Measurements from ENCODE around the gene POU2F2. TPM values are rescaled to one million over a fixed set of nuclear protein-coding genes. Genes with fewer than 3 reads are reported as not detected.
A peak's percentile ranks its signal among the peaks of the same experiment; 100 is the strongest.

The POU2F2 gene
- total RNA-seq, result 5.6 TPM

DNA sequence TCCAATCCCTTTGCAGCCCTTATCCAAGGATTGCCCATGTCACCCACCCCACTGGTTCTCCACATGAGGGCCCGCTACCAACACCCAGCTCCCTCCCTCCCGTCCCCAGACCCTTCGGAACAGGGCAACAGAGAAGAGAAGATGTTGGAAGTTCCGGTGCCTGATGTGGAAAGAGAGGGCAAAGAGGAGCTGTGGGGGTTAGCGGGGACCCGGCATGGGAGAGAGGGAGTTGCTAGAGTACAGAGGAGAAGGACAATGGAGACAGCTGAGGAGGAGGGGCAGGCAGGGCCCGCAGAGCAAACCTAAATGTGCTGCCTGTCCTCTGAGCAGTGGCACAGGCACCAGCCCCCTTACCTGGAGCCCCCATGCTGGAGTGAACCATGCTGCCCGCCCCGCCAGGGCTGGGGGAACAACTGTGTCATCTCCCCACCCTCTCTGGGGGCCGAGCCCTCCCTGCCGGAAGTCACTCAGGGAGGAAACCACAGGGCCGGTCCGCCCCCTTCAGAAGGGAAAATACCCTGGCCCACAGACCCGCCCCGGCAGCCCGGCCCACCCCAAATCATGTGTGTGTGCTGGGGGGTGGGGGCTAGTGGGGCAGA, at the start of gene POU2F2:
TSS of gene POU2F2 (minus strand) at position 417 of the 599 bp plus-strand sequence. CDS start at position 382, 35 bp downstream.
- peak; percentile 54 for ATAC-seq
- intact Hi-C loops (cut with DNase I), result loop anchor here (10.0 kb wide), 1 partner anchor 193 kb away; the partner anchor contains the start of gene MEGF8
- DNase-seq (ENCODE audit: low spot score), result peak; percentile 72

DNA sequence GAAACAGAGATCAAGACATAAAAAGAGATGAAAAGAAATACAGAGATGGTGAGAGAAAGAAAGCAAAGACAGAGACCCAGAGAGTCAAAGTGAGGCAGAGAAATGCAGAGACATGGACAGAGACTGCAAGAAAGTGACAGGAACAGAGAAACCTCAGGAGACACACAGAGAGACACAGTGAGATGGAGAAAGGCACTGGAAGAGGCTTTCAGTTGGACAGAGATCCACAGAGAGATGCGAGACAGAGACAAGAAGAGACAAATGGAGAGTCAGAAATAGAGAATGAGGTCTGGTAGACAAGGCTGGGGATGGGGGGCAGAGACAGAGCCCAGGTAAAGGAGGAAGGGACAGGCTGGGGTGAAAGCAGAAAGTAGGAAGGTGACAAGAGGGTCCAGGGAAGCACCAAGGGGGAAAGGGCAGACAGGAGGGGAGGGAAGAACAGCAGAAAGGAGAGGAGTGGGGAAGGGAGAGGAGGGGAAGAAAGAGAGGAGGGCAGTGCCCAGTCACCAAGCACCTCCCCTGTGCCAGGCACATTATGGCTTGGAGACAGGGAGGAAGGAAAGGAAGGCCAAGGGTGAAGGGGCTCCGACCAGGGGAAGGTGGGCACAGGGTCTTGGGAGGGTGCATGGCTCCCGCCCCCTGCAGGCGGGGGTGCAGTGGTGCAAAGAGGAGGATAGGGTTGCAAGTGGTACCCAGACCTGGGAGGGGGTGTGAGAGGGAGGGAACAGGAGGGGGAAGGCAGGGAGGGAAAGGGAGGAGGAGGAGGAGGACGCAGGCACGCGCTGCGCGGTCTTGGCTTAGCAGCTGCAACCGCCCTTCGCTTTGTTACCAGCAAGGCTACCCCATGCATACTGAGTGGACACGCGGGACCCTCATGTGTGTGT, 46.8 kb upstream of the POU2F2 start:
- DNase-seq (ENCODE audit: low spot score), result no peak
- intact Hi-C loops (cut with DNase I), result no loop called here
- ATAC-seq, result no peak

DNA sequence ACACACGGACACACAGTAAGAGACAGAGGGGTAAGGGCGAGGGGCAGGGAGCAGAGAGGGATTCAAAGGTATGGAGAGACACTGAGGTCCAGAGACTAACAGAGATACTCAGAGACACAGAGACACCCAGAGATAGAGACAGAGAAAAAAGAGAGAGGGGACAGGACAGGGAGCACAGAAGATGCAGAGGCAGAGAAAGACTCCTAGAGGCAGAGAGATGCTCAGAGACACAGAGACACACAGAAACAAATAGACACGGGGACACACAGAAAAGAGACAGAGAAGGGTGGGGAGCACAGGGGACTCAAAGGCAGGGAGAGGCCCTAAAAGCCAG, 45.4 kb upstream of the POU2F2 start:
- DNase-seq (ENCODE audit: low spot score) (no peak), ATAC-seq (no peak)

DNA sequence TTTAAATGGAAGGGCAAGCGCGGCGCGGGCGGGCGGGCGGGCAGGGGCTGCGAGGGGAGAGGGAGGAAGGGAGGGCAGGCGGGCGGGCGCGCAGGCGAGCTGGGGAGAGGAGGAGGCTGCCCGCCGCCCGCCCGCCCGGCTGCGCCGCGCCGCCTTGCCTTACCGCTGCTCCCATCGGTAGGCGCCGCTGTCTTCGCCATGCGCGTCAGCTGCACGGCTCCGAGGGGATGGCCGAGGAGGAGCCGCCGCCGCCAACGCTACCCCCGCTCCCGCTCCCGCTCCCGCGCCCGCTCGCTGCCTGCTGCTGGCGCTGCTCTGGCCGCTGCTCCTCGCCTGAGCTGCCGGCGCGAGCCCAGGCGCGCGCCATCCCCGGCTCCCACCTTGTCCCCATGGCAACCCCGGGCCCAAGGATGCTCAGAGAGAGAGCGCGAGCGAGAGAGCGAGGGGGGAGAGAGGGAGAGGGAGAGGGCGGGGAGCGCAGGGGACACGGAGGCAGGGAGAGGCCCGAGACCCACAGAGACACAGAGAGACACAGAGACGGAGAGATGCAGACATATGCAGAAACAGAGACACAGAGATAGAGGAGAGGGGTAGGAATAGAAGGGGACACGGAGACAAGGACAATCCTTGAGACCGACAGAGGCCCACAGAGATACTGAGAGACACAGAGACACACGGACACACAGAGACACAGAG, 44.9 kb upstream of the POU2F2 start:
- DNase-seq (ENCODE audit: low spot score), result peak; percentile 82
- intact Hi-C loops (cut with DNase I), result no loop called here
- ATAC-seq, result peak; percentile 91

More for the DNA sequence above, 45.4 kb upstream of the POU2F2 start:
- intact Hi-C loops (cut with DNase I), result no loop called here

DNA sequence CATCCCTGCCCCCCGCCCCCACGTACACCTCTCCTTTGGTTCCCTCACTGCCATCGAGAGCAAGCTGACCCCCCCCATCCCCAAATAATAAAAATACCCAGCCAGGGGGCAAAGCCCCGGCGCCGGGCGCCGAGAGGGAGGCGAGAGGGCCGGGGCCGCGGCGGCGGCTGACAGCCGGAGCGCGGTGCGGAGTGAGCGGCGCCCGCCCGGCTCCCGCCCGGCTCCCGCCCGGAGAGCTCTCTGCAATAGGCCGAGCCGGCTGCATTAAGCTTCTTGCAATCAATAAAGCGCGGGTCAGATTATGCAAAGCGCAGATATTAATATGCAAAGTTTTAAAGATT, 44.4 kb upstream of the POU2F2 start:
- ATAC-seq (no peak), DNase-seq (ENCODE audit: low spot score) (no peak)
- intact Hi-C loops (cut with DNase I), result no loop called here

DNA sequence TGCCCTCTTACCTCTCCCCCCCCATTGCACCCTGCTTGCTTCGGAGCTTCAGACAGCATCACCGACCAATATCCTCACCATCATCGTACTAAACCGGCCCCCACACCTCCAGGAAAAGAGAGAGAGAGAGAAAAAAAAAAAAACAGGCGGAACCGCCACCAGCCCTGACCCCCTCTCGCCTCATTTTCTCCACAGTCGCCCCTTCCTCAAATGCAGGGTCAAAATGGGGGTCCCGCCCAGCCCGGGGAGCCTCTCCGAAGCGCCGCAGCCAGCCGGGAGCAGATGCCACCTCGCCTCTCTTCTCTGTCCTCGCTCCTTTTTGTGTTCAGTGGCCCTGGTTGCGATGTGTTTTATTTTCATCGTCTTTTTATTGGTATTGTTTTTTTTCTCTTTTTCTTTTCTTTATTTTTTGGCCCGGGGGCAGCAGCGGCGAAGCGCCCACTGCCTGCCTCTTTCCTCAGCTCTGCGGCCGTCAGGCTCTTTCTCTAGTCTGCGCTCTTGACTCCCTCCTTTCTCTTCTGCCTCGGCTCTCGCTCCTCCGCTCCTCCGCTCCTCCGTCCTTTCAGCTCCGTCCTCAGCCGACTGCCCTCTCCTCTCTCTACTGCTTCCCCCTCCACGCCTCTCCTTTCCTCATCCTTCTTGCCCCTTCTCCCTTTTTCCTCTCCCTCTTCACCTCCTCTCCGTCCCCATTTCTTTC, 43.9 kb upstream of the POU2F2 start:
- intact Hi-C loops (cut with DNase I), result no loop called here
- DNase-seq (ENCODE audit: low spot score) (no peak), ATAC-seq (peak; percentile 68)

DNA sequence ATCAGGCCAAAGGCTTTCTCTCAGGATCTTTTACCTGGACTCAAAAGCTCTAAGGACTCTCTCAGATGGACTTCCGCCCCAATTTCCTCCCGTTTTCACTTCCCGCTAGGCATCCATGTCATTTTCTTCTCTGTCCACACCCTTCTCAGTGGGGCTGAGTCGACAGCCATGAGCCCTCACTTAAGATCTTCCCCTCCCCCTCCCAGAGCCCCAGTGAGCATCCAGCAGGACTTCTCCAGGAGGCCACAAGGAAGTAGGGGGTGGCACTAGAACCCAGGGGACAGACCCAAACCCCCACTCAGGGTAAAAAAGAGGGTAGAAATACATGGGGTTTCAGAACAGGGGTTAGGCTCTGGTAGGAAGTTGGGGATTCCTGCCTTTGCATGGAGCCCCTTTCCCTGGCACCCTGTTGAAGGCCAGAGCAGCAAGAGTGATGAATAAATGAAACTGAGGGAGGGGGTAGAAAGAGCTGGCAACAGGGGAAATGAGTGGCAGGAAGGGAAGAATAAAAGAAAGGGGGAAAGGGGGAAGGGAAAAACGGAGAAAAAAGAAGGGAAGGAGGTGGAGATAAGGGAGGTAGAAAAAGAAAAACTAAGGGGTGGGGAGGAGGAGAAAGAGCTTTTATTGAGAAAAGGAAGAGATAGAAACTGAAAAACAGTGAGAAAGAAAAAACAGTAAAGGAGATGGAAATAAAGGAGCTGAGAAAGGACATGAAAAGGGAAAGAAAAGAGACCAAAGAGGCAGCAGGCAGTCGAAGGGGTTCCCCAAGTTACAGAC, 42.9 kb upstream of the POU2F2 start:
- ATAC-seq, result no peak
- DNase-seq (ENCODE audit: low spot score), result no peak
- intact Hi-C loops (cut with DNase I), result no loop called here

DNA sequence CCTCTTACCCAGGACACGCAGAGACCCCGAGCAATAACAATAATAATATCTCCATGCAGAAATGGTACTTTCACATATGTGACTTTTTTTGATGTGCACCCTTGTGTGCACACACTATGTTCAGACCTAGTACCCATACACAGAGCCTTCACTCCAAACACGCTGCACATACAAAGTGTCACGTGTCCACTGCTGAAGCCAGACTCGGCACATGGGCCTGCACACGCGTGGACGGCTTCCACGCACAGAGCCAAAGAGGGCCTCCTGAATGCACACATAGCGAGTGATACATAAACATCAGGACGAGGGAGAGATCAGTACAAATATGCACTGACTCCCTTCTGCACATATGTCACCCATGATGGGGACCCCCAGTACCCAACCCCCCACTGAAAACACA, 41.9 kb upstream of the POU2F2 start:
- DNase-seq (ENCODE audit: low spot score) (no peak), ATAC-seq (no peak)
- intact Hi-C loops (cut with DNase I), result no loop called here

DNA sequence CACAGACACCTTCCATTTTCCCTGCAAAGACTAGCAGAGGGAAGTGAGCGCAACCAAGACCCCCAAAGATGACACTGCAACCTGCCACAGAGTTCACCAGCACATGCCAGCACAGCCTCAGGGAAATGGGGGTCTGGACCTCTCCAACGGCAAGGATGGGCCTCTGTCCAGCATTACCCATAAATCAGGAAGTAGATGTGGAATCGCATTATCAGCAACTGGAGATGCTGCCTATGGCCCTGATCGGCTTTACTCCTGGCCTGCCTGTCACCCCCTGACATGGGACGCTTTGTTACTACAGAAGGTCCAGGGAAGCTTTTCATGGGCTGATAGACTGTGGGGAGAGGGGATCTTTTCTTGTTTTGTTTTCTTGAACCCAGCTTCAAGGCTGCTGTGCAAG, 41.4 kb upstream of the POU2F2 start:
- ATAC-seq (no peak), DNase-seq (ENCODE audit: low spot score) (no peak)
- intact Hi-C loops (cut with DNase I), result no loop called here

DNA sequence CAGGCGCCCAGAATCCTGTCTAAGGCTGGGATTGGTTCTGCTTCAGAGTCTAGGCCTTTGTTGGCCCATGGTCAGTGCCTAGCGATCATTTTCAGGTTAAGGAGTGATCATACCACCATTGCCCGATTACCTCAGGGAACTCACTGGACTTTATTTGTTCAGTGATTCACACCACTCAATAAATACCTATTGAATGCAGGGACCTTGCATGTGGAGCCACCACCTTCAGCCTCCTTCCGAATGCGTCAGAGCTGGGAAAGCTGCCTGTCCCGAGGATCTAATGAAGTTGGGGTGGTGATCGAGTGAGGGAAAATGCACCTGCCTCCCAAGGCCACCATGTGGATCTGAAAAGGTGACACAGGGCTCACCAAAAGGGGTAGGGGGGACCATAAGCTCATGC, 40.0 kb upstream of the POU2F2 start:
- intact Hi-C loops (cut with DNase I), result no loop called here
- DNase-seq (ENCODE audit: low spot score) (no peak), ATAC-seq (no peak)

DNA sequence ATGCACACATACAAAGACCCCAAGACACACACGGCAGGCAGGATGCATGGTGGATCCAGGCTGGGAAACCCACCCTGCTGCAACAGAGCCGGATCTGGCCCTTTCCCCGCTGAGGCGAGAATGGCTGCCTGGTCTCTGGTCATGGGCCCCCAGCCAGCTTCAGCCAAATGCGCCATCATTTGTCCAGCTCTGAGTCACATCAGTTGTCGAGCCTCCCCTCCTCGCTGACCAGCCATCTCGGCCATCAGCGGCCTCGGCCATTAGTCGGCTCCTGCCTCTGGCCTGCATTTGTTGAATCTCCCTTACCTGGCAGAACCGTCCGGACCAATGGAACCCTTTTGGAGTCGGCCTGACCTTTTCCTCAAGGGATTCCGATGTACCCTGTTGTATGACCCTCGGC, 38.5 kb upstream of the POU2F2 start:
- ATAC-seq, result no peak
- no peak for DNase-seq (ENCODE audit: low spot score)
- intact Hi-C loops (cut with DNase I), result no loop called here

DNA sequence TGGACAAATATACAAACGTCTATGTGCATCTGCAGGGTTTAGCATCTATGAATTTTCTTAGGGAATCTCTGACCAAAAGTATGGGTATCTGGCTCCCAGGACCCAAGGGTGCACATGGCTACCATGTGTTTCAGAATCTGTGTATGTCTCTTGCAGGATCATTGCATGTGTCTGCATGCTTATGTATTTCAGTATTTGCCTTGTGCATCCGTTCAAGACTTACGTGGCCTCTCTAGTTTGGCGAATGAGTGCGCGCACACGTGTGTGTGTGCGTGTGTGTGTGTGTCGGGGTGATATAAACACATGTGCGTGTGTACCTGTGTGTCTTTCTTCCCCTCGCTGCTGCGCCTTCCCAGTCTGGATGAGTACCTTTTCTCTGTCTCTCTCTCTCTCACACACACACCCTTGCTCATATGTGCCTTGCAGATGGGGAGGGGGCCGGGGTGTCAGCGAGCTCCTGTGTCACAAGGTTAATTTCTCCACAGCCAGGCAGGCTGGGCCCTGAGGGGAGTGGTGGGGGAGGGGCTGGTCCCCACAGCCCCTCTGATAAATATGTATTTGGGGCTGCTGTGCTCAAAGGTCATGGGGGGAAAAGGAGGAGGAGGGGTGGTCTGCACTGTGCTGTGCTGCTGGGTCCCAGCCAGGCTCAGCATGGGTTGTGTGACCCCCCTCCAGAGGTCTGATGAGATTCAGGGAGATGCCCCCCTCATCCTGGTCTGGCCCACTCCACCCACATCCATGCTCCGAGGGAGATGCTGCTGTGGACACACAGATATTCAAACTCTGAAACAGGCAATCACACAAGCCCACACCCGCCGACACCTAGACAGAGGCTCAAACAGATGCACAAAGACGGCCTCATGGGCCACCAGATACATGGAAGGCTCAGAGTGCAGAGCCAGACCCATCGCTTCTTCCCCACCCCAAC, 37.5 kb upstream of the POU2F2 start:
- DNase-seq (ENCODE audit: low spot score), result no peak
- intact Hi-C loops (cut with DNase I), result no loop called here

DNA sequence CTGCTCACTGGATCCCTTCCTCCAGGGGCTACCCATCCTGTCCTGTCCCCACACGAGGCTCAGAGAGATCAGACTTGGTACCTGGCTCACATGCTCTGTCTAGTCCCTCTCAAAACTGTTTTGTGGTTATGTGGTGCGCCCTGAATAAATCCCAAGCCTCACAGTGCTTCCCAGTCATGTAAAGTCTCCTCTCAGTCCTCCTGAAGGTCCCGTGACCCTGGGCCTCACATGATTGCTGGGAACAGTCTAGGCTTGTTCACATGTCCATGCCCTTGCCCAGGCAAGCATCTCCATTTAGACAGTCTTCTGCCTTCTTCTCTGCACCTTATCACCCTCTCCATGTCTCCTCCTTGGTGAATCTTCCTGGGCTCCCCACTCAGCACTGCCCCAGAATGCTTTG, 36.0 kb upstream of the POU2F2 start:
- DNase-seq (ENCODE audit: low spot score) (no peak), ATAC-seq (no peak)
- intact Hi-C loops (cut with DNase I), result no loop called here

More for the DNA sequence above, 37.5 kb upstream of the POU2F2 start:
- no peak for ATAC-seq

DNA sequence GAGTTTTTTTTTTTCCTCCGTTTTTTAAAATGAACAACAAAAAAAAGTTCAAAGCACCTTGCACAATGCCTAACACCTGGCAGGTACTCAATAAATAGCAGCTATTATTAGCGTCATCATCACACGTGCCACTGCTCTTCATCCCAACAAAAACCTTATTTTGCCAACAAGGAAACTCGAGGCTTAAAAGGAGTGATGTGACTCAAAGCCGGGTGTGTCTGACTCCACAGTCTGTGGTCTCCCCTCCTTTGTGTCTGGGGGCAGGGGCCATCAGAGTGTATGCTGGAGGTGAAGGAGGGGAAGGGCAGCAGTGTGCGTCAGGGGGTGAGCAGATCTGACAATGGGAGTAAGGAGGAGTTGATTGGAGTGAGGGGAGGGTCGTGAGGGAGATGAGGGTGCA, 34.1 kb upstream of the POU2F2 start:
- no peak for DNase-seq (ENCODE audit: low spot score)
- ATAC-seq, result no peak
- intact Hi-C loops (cut with DNase I), result no loop called here

DNA sequence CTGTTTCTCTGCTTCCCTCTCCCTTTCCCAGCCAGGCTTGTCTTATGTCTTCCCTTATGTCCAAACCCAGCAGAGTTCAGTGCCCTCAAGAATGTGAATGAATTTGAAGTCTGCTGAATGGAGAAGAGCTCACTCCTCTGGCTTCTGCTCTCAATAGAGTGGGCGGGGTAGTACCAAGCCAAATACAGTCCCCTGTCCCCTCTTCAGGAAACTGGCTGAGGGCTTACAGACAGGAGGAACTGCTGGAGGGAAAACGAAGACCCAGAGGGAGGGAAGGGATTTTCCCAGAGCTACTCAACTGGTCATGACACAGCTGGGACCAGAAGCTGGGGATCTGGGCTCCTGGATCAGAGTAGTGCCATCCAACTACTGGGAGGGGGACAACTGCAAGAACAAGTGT, 32.9 kb upstream of the POU2F2 start:
- intact Hi-C loops (cut with DNase I), result no loop called here
- no peak for DNase-seq (ENCODE audit: low spot score)
- ATAC-seq, result no peak

DNA sequence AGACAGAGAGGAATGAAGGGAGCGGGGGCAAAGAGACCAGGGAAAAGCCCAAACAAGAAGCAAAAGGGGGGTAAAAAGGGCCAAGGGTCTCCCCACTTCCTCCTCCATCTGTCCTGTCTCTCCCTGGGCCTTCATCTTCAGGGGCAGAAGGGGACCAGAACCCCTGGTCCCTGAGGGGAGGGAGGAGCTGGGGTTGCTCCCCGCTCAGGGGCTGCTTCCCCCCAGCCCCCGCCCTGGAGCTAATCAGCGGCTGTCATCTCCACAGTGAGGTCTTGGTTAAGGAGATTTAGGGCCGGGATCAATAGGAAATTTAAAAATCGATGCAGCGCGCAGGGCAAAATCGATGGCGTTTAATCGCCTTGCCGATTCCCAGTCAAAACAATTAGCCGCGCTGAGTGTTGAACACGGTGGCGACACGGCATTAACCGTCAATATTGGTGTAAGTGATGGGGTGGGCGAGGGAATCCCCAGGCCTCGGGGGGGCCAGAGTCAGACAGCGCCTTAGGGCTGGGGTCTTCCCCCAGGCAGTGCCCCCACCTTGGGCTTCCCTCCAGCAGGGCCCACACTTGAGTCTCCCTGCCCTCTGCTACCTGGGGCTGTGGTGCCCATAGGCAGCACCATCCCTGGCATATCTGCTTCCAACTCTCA, 29.5 kb upstream of the POU2F2 start:
- ATAC-seq (no peak), DNase-seq (ENCODE audit: low spot score) (no peak)
- intact Hi-C loops (cut with DNase I), result no loop called here

DNA sequence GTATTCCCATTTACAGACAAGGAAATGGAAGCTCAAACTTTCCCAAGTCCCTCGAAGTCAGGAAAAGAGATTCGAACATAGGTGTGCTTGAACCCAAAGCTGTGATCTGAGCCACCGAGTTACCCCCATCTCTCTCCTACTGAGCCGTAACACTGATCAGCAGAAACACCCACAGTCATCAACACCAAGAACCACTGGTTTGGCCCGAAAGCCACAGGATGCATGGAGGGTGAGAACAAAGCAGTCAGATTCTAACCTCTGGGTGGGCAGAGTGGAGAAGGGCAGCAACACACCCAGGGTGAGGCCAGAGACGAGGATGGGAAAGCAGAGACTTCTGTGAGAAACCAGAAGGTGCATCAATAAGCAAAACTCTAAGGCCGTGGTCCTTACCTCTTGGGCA, 27.7 kb upstream of the POU2F2 start:
- DNase-seq (ENCODE audit: low spot score) (no peak), ATAC-seq (no peak)
- intact Hi-C loops (cut with DNase I), result no loop called here

Data from sciatic nerve (tissue), 2 donors.